ENCODE results near the gene SCYL2.

SCYL2 gene

DNA sequence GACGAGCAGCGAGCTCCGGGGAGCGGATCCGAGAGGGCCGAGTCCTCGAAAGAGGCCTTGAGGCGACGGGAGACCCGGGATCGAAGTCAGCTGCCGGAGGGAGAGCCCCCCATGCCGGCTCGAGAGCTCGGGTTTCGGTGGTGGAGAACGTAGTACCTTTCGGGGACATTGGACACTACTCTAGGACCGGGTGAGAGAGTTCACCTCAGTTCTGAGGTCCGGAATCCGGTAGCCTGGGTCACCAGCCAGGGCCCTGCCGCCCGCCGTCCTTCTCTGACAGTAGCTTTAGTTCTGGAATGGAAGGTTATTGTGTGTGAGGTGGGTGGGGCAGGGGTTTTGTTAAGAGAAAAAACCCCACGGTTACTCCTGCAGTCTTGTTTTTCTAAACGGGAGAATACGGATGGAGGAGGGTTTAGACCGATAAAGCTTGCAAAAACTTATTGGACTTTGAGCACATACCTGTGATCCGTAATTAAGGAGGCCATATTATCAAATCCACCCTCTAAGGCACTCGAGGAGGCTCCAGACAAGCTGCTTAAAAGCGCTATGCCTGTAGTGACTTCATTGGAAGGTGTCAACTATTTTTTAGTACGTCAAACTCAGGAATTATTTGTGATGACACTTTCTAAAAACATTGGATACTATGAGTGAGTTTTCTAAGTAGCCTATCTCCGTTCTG lies 765 bp downstream of the SCYL2 start (continued):
- no peak for TF ChIP-seq ZNF23 (tag by site-specific recombination; IDR thresholded peaks at IDR 0.05; ENCODE audit: borderline replicate concordance)
- TF ChIP-seq, protein P1, sequence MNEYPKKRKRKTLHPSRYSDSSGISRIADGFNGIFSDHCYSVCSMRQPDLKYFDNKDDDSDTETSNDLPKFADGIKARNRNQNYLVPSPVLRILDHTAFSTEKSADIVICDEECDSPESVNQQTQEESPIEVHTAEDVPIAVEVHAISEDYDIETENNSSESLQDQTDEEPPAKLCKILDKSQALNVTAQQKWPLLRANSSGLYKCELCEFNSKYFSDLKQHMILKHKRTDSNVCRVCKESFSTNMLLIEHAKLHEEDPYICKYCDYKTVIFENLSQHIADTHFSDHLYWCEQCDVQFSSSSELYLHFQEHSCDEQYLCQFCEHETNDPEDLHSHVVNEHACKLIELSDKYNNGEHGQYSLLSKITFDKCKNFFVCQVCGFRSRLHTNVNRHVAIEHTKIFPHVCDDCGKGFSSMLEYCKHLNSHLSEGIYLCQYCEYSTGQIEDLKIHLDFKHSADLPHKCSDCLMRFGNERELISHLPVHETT (tag by site-specific recombination; IDR thresholded peaks at IDR 0.05): no peak
- TF ChIP-seq, protein P2, sequence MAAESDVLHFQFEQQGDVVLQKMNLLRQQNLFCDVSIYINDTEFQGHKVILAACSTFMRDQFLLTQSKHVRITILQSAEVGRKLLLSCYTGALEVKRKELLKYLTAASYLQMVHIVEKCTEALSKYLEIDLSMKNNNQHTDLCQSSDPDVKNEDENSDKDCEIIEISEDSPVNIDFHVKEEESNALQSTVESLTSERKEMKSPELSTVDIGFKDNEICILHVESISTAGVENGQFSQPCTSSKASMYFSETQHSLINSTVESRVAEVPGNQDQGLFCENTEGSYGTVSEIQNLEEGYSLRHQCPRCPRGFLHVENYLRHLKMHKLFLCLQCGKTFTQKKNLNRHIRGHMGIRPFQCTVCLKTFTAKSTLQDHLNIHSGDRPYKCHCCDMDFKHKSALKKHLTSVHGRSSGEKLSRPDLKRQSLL (tag by site-specific recombination; IDR thresholded peaks at IDR 0.05): no peak
- no peak for TF ChIP-seq ZNF202 (tag by site-specific recombination; IDR thresholded peaks at IDR 0.05; ENCODE audit: borderline replicate concordance)
- no peak for TF ChIP-seq ZFP41 (tag by site-specific recombination; IDR thresholded peaks at IDR 0.05; ENCODE audit: borderline replicate concordance)
- no peak for TF ChIP-seq ZNF302 (tag by site-specific recombination; IDR thresholded peaks at IDR 0.05; ENCODE audit: low read depth)
- no peak for TF ChIP-seq ZFP3 (tag by site-specific recombination; IDR thresholded peaks at IDR 0.05; ENCODE audit: low read depth)
- TF ChIP-seq ZNF16 (tag by site-specific recombination; IDR thresholded peaks at IDR 0.05; ENCODE audit: low read depth): no peak
- TF ChIP-seq, protein P3, sequence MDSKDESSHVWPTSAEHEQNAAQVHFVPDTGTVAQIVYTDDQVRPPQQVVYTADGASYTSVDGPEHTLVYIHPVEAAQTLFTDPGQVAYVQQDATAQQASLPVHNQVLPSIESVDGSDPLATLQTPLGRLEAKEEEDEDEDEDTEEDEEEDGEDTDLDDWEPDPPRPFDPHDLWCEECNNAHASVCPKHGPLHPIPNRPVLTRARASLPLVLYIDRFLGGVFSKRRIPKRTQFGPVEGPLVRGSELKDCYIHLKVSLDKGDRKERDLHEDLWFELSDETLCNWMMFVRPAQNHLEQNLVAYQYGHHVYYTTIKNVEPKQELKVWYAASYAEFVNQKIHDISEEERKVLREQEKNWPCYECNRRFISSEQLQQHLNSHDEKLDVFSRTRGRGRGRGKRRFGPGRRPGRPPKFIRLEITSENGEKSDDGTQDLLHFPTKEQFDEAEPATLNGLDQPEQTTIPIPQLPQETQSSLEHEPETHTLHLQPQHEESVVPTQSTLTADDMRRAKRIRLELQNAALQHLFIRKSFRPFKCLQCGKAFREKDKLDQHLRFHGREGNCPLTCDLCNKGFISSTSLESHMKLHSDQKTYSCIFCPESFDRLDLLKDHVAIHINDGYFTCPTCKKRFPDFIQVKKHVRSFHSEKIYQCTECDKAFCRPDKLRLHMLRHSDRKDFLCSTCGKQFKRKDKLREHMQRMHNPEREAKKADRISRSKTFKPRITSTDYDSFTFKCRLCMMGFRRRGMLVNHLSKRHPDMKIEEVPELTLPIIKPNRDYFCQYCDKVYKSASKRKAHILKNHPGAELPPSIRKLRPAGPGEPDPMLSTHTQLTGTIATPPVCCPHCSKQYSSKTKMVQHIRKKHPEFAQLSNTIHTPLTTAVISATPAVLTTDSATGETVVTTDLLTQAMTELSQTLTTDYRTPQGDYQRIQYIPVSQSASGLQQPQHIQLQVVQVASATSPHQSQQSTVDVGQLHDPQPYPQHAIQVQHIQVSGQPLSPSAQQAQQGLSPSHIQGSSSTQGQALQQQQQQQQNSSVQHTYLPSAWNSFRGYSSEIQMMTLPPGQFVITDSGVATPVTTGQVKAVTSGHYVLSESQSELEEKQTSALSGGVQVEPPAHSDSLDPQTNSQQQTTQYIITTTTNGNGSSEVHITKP (tag by site-specific recombination; IDR thresholded peaks at IDR 0.05): peak; percentile 67
- TF ChIP-seq HOXC10 (CRISPR knock-in tag; IDR thresholded peaks at IDR 0.05): no peak
- no peak for TF ChIP-seq ZNF146 (tag by site-specific recombination; IDR thresholded peaks at IDR 0.05)
- TF ChIP-seq, protein P4, sequence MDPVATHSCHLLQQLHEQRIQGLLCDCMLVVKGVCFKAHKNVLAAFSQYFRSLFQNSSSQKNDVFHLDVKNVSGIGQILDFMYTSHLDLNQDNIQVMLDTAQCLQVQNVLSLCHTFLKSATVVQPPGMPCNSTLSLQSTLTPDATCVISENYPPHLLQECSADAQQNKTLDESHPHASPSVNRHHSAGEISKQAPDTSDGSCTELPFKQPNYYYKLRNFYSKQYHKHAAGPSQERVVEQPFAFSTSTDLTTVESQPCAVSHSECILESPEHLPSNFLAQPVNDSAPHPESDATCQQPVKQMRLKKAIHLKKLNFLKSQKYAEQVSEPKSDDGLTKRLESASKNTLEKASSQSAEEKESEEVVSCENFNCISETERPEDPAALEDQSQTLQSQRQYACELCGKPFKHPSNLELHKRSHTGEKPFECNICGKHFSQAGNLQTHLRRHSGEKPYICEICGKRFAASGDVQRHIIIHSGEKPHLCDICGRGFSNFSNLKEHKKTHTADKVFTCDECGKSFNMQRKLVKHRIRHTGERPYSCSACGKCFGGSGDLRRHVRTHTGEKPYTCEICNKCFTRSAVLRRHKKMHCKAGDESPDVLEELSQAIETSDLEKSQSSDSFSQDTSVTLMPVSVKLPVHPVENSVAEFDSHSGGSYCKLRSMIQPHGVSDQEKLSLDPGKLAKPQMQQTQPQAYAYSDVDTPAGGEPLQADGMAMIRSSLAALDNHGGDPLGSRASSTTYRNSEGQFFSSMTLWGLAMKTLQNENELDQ (tag by site-specific recombination; IDR thresholded peaks at IDR 0.05; ENCODE audit: low read depth): no peak
- TF ChIP-seq ZNF837 (tag by site-specific recombination; IDR thresholded peaks at IDR 0.05): no peak
- TF ChIP-seq, protein P5, sequence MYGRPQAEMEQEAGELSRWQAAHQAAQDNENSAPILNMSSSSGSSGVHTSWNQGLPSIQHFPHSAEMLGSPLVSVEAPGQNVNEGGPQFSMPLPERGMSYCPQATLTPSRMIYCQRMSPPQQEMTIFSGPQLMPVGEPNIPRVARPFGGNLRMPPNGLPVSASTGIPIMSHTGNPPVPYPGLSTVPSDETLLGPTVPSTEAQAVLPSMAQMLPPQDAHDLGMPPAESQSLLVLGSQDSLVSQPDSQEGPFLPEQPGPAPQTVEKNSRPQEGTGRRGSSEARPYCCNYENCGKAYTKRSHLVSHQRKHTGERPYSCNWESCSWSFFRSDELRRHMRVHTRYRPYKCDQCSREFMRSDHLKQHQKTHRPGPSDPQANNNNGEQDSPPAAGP (tag by site-specific recombination; IDR thresholded peaks at IDR 0.05): no peak
- TF ChIP-seq ZNF629 (tag by site-specific recombination; IDR thresholded peaks at IDR 0.05): peak; percentile 58
- no peak for TF ChIP-seq ZNF776 (tag by site-specific recombination; IDR thresholded peaks at IDR 0.05; ENCODE audit: borderline replicate concordance)
- no peak for TF ChIP-seq ZNF623 (tag by site-specific recombination; IDR thresholded peaks at IDR 0.05)
- TF ChIP-seq, protein P6, sequence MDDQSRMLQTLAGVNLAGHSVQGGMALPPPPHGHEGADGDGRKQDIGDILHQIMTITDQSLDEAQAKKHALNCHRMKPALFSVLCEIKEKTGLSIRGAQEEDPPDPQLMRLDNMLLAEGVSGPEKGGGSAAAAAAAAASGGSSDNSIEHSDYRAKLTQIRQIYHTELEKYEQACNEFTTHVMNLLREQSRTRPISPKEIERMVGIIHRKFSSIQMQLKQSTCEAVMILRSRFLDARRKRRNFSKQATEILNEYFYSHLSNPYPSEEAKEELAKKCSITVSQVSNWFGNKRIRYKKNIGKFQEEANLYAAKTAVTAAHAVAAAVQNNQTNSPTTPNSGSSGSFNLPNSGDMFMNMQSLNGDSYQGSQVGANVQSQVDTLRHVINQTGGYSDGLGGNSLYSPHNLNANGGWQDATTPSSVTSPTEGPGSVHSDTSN (CRISPR knock-in tag; IDR thresholded peaks at IDR 0.05): no peak
- TF ChIP-seq SCRT2 (tag by site-specific recombination; IDR thresholded peaks at IDR 0.05): no peak
- TF ChIP-seq, protein P7, sequence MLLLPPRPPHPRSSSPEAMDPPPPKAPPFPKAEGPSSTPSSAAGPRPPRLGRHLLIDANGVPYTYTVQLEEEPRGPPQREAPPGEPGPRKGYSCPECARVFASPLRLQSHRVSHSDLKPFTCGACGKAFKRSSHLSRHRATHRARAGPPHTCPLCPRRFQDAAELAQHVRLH (tag by site-specific recombination; IDR thresholded peaks at IDR 0.05): no peak
- TF ChIP-seq ZNF777 (tag by site-specific recombination; IDR thresholded peaks at IDR 0.05; ENCODE audit: borderline replicate concordance): no peak

Measured in HEK293 (cell line).